ENCODE measurements around the gene RIMKLB.

RIMKLB gene

GRCh38 chr12:8831116-8831515 is 133.3 kb downstream of the RIMKLB start:
- no peak for TF ChIP-seq CTCF (conservative IDR thresholded peaks at IDR 0.05)
- H3K27ac ChIP-seq = no peak overlapping the region

- no peak overlapping the region for H3K27ac ChIP-seq
- TF ChIP-seq CTCF (conservative IDR thresholded peaks at IDR 0.05) = no peak
Observed at GRCh38 chr12:8832500-8832899, 134.7 kb downstream of the RIMKLB start.

Data from VCaP (cell line).